CD4-positive, alpha-beta T cell treated with Interleukin-21 for 1 hour (primary cell): ENCODE results near the gene CFTR.

Experiments
- DNase-seq: peaks from one replicate; pipeline ENCODE4 v3.0.0-alpha.2; 2020

Gene CFTR

GRCh38 chr7:117656806-117657205, 177.0 kb downstream of the CFTR start:
- DNase-seq = no peak

GRCh38 chr7:117659531-117660011, 179.7 kb downstream of the CFTR start:
- no peak for DNase-seq

DNA sequence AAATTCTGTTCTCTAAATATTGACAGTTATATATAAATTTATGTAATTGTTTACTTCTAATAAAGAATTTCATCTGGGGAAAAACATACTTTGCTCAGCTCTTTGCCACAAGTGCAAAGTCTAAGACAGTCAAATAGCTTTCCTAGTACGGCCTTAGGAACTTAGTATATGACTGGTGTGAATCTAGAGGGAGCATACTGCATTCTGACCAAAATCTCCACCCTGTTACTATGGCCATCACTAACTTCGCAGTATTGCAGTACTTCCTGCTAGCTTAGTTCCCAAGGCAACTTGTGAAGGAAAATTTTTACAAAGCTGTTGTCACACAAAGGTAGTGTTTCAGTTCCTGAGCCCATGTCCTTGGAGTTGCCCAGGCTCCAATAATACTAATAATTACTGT, 181.5 kb downstream of the CFTR start:
- DNase-seq = no peak

- DNase-seq = no peak
Observed at GRCh38 chr7:117664047-117664446, 184.2 kb downstream of the CFTR start.

DNA sequence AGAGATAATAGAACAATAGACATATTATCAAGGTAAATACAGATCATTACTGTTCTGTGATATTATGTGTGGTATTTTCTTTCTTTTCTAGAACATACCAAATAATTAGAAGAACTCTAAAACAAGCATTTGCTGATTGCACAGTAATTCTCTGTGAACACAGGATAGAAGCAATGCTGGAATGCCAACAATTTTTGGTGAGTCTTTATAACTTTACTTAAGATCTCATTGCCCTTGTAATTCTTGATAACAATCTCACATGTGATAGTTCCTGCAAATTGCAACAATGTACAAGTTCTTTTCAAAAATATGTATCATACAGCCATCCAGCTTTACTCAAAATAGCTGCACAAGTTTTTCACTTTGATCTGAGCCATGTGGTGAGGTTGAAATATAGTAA, 185.5 kb downstream of the CFTR start:
- no peak for DNase-seq

DNA sequence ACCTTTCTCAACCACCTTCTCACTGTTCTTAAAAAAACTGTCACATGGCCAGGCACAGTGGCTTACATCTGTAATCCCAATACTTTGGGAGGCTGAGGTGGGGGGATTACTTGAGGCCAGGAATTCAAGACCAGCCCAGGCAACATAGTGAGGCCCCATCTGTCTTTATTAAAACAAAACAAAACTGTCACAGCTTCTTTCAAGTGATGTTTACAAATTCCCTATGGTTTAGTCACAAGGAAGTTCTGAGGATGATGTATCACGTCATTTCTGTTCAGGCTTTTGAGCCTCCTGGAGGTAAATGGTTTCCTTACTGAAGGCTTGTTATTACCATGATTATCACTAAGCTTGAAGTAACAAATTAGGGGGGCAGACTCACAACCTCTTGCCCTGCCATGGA, 186.2 kb downstream of the CFTR start:
- no peak for DNase-seq

GRCh38 chr7:117666689-117667088, 186.9 kb downstream of the CFTR start:
- DNase-seq = no peak

DNA sequence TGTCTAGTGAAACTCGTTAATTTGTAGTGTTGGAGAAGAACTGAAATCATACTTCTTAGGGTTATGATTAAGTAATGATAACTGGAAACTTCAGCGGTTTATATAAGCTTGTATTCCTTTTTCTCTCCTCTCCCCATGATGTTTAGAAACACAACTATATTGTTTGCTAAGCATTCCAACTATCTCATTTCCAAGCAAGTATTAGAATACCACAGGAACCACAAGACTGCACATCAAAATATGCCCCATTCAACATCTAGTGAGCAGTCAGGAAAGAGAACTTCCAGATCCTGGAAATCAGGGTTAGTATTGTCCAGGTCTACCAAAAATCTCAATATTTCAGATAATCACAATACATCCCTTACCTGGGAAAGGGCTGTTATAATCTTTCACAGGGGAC, 187.6 kb downstream of the CFTR start:
- DNase-seq = no peak

GRCh38 chr7:117669818-117670217, 190.0 kb downstream of the CFTR start:
- DNase-seq = no peak

- no peak for DNase-seq
Observed at GRCh38 chr7:117672453-117672852, 192.6 kb downstream of the CFTR start.

GRCh38 chr7:117673367-117673766, 193.5 kb downstream of the CFTR start:
- no peak for DNase-seq

DNA sequence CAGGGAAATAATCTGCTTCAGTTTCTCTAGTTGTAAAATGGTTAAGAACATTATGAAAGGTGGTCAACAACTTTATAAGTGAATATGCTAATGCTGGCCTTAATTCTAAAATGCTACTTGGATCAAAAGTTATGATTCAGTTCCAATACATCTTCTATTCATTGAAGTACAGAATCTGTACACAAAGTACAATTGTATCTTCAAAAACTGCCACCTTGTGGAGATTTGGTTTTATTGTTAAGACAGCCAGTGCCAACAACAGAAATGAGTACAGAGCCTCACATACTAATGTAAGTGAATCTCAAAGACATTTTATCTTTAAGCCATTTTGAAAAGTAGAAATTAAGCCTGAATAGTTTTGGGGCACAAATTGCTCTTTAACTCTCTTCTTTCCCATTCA, 194.0 kb downstream of the CFTR start:
- no peak for DNase-seq

- DNase-seq = no peak
Observed at GRCh38 chr7:117674617-117675016, 194.8 kb downstream of the CFTR start.

- DNase-seq = no peak
Observed at GRCh38 chr7:117675497-117676435, 195.9 kb downstream of the CFTR start.

DNA sequence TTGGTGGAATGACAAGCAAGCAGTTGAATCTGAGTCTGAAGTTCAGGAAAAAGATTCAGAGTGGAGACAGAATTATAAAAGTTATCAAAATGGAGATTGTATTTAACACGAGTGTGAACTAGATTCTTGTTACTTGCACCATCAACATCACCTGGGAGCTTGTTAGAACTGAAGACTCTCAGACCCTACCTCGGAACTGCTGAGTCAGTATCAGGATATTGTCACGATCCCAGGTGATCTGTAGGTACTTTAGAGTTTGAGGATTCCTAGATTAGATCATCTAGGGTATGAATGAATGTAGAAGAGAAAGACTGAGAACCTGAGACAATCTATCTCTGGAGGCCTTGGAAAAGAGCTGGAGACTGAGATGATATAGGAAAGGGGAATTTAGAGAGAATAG, 199.3 kb downstream of the CFTR start:
- no peak for DNase-seq

DNA sequence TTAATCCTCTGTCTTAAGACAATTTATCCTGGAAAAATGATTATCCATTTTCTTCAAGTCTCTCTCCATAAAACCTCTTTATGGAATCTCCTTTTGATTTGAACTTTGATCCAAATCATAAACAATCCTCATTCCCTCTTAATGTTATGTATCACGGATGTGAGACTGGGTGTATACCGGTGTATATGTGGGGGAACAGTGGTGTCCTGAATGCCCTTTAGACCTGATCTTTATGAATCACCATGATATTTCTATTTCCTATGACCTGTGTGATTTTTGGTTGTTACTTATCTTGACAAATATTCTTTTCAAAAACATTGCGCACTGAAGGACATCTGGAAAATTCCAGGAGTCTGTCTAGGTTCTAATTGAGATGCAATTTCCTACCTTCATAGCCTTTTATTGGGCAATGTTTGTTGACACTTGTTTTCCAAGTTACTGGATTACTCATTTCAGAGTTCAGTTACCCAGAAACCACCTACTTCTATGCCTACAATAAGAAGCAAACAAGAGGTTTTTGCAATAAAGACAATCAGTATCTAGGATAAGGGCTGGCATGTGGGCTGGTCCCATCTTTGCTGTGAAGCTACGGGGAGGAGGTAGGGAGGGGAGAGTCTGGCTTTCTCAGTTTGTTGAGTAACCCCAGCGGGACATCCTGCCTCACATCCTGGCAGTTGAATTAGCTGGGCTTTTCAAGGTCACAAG, 203.0 kb downstream of the CFTR start:
- no peak for DNase-seq

DNA sequence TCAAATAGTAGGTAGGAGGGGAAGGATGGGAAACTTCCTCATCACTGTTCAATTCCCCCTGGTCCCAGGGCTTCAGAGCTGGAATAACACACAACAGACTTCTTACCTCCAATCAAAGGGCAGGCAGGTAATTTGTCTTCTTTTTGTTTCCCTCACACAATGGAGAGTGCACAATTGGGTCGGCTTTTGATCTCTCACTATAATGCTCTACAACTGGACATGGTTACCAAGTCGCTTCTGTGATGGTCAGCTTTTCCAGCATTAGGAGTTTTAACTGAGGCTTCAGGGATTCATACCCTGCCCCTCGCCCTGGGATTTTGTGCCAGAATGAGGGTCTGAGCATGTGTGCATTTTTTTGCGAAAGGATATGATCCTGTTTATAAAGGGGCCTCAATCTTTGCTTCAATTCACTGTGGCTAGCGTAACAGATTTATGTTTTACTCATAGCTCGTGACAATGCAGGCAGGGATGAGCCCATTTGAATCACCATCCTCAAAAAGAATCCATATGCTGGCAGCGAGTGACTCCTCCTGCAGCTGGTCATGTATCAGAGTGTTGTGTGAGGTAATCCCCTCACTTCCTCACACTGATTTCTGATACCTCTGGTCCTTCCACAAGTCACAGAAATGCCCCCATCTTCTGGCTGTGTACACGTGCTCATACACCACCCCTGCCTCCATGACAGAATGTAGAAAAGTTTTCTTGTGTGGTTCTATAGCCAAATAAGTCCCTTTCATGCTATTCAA, 203.8 kb downstream of the CFTR start:
- no peak for DNase-seq

GRCh38 chr7:117685795-117686194, 206.0 kb downstream of the CFTR start:
- no peak for DNase-seq

DNA sequence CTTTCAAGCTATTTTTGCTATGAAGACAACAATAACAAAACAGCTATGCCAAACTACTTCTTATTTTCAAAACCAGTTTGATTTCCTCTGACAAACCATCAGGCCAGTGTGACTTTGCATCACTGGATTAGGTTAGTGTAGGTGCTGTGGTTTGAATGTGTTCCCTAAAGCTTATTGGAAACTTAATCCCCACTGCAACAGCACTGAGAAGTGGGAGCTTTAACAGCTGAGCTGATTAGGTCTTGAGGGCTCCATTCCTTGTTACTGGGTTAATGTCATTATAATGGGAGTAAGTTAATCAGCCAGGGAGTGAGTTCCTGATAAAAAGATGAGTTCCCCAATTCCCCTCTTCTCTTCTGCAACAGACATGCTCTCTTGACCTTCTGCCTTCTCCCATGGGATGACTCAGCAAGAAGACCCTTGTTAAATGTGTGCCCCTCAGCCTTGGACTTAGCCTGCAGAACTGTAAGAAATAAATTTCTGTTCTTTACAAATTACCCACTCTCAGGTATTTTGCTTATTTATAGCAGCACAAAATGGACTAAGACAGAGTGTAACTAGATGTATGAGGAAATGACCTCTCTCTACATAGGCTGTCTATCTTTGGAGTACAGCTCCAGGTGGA, 206.6 kb downstream of the CFTR start:
- DNase-seq = no peak

DNA sequence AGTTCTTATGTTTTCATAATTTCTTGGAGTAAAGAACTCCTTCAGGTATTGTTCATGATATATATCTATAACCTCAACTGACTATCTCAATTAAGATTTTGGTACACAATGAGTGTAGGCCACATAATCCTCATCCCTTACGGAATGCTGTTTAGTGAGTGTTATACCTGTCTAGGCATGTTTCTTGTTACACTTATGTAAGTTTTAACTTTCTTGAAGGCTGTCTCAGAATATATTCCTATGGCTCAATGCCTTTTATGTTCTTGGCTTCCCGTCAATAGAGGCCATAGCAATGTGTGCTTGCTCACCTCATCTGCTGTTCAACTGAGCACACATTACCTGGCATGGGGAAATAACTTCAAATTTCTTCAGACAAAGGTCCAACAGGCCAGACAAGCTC, 208.3 kb downstream of the CFTR start:
- DNase-seq = no peak

DNA sequence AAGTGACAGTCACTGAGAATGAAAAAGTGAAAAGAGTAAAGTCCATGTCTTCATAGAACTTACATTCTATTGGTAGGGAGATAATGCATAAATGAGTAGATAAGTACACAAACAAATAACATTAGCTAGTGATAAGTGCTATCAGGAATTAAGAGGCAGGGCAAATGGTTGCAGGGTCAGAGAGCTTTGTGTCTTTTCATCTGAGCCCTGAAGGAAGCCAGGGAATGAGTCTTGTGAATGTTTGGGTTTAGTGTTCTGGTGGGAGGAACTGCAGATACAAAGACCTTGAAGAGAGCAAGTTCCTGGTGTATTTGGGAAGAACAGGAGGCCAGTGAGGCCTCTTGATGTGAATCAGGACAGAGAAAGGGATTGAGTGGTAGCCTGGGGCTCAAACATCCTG, 209.6 kb downstream of the CFTR start:
- no peak for DNase-seq

DNA sequence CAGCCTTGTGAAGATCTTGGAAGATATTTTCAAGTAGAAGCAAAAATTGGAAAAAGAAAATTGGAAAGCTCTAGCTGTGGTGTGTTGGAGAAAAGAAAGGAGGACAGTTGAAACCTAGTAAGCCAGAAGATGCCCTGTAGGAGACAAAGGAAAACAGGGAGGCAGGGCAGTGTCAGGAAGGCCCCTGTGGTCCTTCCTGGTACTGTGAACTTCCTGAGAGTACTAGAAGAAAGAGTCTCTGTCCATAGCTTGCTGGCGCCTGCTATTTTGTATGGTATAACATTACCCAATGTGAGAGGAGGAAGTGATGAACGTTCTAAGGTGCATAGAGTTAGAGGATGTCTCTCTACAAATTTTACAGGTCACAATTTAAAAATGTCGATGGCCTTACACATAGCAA, 210.3 kb downstream of the CFTR start:
- no peak for DNase-seq

DNA sequence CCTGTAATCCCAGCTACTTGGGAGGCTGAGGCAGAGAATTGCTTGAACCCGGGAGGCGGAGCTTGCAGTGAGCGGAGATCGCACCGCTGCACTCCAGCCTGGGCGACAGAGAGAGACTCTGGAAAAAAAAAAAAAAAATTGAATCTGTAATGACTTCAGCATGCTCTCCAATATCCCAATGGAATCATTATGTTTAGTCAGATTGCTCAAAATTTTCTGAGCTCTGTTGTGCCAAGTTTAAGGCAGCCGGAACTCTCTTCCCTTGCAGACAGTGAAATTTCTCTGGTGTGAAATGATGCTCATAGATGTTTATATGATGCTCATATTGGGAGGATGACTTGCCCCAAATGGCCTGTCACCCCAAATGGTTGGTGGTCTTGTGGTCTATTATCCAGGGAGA, 212.5 kb downstream of the CFTR start:
- DNase-seq = no peak
